Liver (tissue), 9 donors: ENCODE data around the gene CASP6. TPM values are rescaled to one million over a fixed set of nuclear protein-coding genes. Genes with fewer than 3 reads are reported as not detected.

Experiments used
- DNase-seq: peaks from one replicate; pipeline ENCODE4 v3.0.0-alpha.2; 2017; ENCODE audit warnings: low spot score
- H3K27ac ChIP-seq, 2 donors: one replicate each; pipeline ENCODE4 v1.7.0; 2013; ENCODE audit warnings: inconsistent platforms in 2 of 2, low read length in 2 of 2, control low read depth in 1 of 2, low read depth in 1 of 2, mild to moderate bottlenecking in 1 of 2
- H3K27me3 ChIP-seq, 4 donors: one replicate each; pipeline versions ENCODE4 v1.6.1 to v1.7.0; 2013; ENCODE audit warnings: low read length in 3 of 4, inconsistent platforms in 1 of 4, mild to moderate bottlenecking in 1 of 4, moderate library complexity in 1 of 4; ENCODE audit not compliant: control insufficient read depth in 4 of 4, insufficient read depth in 4 of 4
- H3K36me3 ChIP-seq, 4 donors: one replicate each; pipeline versions ENCODE4 v1.6.1 to v1.7.0; 2013; ENCODE audit warnings: low read length in 3 of 4, mild to moderate bottlenecking in 3 of 4, low read depth in 1 of 4, moderate library complexity in 1 of 4; ENCODE audit not compliant: control insufficient read depth in 4 of 4, insufficient read depth in 3 of 4
- H3K4me1 ChIP-seq, 4 donors: one replicate each; pipeline versions ENCODE4 v1.6.1 to v1.7.0; 2013; ENCODE audit warnings: low read length in 3 of 4, mild to moderate bottlenecking in 3 of 4, moderate library complexity in 1 of 4; ENCODE audit not compliant: control insufficient read depth in 4 of 4, insufficient read depth in 4 of 4
- H3K4me3 ChIP-seq, 3 donors: one replicate each; pipeline versions ENCODE4 v1.6.1 to v1.7.0; 2013; ENCODE audit warnings: low read length in 3 of 3, control low read depth in 1 of 3, low read depth in 1 of 3, mild to moderate bottlenecking in 1 of 3
- H3K9ac ChIP-seq, 2 donors: one replicate each; pipeline ENCODE4 v1.7.0; 2013; ENCODE audit warnings: low read length in 2 of 2, mild to moderate bottlenecking in 2 of 2, moderate library complexity in 2 of 2, control low read depth in 1 of 2, low read depth in 1 of 2
- H3K9me3 ChIP-seq, 4 donors: one replicate each; pipeline versions ENCODE4 v1.6.1 to v1.7.0; 2013; ENCODE audit warnings: low read length in 3 of 4; ENCODE audit not compliant: control insufficient read depth in 4 of 4
- EGR1 ChIP-seq, 2 donors: IDR thresholded peaks; 2 replicates each; pipeline ENCODE4 v1.6.1; 2016 to 2018; ENCODE audit warnings: antibody characterized with exemption in 2 of 2, low read depth in 2 of 2
- FOXA1 ChIP-seq: IDR thresholded peaks from 2 replicates; pipeline ENCODE4 v1.6.1; 2016; ENCODE audit warnings: antibody characterized with exemption
- FOXA2 ChIP-seq: IDR thresholded peaks from 2 replicates; pipeline ENCODE4 v1.6.1; 2016; ENCODE audit warnings: antibody characterized with exemption
- GABPA ChIP-seq, 2 donors: IDR thresholded peaks in 1 of 2; conservative IDR thresholded peaks in 1 of 2; 2 replicates each; pipeline ENCODE4 v1.6.1; 2016; ENCODE audit warnings: antibody characterized with exemption in 2 of 2, mild to moderate bottlenecking in 1 of 2, moderate library complexity in 1 of 2
- HNF4A ChIP-seq, 2 donors: conservative IDR thresholded peaks; 2 replicates each; pipeline ENCODE4 v1.6.1; 2016; ENCODE audit warnings: antibody characterized with exemption in 2 of 2, mild to moderate bottlenecking in 2 of 2
- HNF4G ChIP-seq: IDR thresholded peaks from 2 replicates; pipeline ENCODE4 v1.6.1; 2016; ENCODE audit warnings: antibody characterized with exemption
- JUND ChIP-seq, 2 donors: IDR thresholded peaks; 2 replicates each; pipeline ENCODE4 v1.6.1; 2016; ENCODE audit warnings: antibody characterized with exemption in 2 of 2
- MAX ChIP-seq: IDR thresholded peaks from 2 replicates; pipeline ENCODE4 v1.6.1; 2016; ENCODE audit warnings: antibody characterized with exemption
- NR2F2 ChIP-seq: IDR thresholded peaks from 2 replicates; pipeline ENCODE4 v1.6.1; 2016; ENCODE audit warnings: antibody characterized with exemption
- RAD21 ChIP-seq, 2 donors: IDR thresholded peaks; 2 replicates each; pipeline ENCODE4 v1.6.1; 2016; ENCODE audit warnings: antibody characterized with exemption in 2 of 2, mild to moderate bottlenecking in 2 of 2
- REST ChIP-seq: IDR thresholded peaks from 2 replicates; pipeline ENCODE4 v1.6.1; 2016; ENCODE audit warnings: antibody characterized with exemption, mild to moderate bottlenecking
- RXRA ChIP-seq, 2 donors: IDR thresholded peaks; 2 replicates each; pipeline ENCODE4 v1.6.1; 2017 to 2018; ENCODE audit warnings: antibody characterized with exemption in 2 of 2, mild to moderate bottlenecking in 1 of 2
- SP1 ChIP-seq: IDR thresholded peaks from 2 replicates; pipeline ENCODE4 v1.6.1; 2018; ENCODE audit warnings: antibody characterized with exemption, mild to moderate bottlenecking
- TAF1 ChIP-seq: conservative IDR thresholded peaks from 2 replicates; pipeline ENCODE4 v1.6.1; 2016; ENCODE audit warnings: antibody characterized with exemption, mild to moderate bottlenecking
- YY1 ChIP-seq: IDR thresholded peaks from 2 replicates; pipeline ENCODE4 v1.6.1; 2016; ENCODE audit warnings: antibody characterized with exemption, mild to moderate bottlenecking
- WGBS: extraction: QIAGEN DNeasy Blood & Tissue Kit; methylation state at CpG from one replicate; pipeline ENCODE4 v1.1.7; 2013; 5-methylcytosine and 5-hydroxymethylcytosine counted together
- polyA plus RNA-seq, 2 donors: library from polyadenylated mRNA; stranded (reverse) in 1 of 2; unstranded in 1 of 2; fragments of 200-250 nt in 1 of 2; fragments of >200 nt in 1 of 2; fragmentation: Nextera tagmentation in 1 of 2; extraction: Ambion mirVana in 1 of 2; gene quantifications; one replicate each; pipeline versions ENCODE4 v1.2.1 to v1.2.3, GENCODE V29; 2013 to 2015
- total RNA-seq, 2 donors: library from RNA; depleted of rRNA; stranded (reverse); fragments of >200 nt; gene quantifications; one replicate each; pipeline ENCODE4 v1.2.3, GENCODE V29; 2014
- TF ChIP-seq, protein P1 (sequence below): fragments of 150-350 bp; IDR thresholded peaks from 2 replicates; pipeline ENCODE4 v1.5.1; 2017; ENCODE audit warnings: improper control_type of control experiment, low read depth, low read length; ENCODE audit not compliant: missing input control
- TF ChIP-seq, protein P2 (sequence below): IDR thresholded peaks from 2 replicates; pipeline ENCODE4 v1.6.1; 2016; ENCODE audit warnings: antibody characterized with exemption
- TF ChIP-seq, protein P3 (sequence below): IDR thresholded peaks from 2 replicates; pipeline ENCODE4 v1.6.1; 2016; ENCODE audit warnings: antibody characterized with exemption
- donor health status: healthy.
- donor health status: healthy.
- donor health status: healthy.
- donor health status: healthy.
- donor health status: healthy.

Gene CASP6
- total RNA-seq (10 to 100 TPM; 18.5 to 20.9 TPM), polyA plus RNA-seq (10 to 100 TPM; 14.9 to 20.4 TPM)

DNA sequence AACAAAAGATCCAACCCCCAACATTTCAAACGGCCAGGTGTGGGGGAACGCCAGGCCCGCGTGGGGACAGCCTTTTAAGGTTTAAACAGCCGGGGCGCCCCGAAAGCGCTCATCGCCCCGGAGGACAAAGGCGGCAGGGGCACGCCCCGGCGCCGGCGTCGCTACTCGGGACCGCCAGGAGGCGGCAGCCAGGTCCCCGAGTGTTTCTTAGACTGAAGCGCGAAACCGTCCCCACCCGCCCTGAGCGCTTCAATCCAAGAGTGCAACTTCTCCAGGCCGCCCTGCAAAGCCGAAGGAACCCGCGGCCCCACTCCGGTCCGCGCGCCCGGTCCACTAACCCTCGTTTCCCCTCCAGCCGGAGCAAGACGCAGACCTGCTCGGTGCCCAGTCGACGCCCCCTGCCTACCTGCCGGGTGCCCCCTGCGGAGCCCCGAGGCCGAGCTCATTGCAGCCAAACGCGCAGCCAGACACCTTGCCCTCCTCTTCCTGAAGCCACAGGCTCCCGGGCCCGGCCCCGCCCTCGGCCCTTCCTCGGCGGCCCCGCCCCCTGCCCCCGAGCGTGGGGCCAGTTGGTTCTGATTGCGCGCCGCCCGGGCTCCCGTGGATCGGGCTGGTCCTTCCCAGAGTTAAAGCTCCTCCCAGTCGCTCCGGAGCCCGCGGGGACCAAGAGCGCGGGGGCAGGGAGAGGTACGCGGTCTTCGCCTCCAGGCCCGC, at the start of gene CASP6:
Gene CASP6, minus strand, starts transcription at position 496 of the 714 bp plus-strand sequence. Its CDS starts 50 bp downstream, at position 446.
- peak within 1 kb of the TSS; percentile 71 to 85 for H3K27ac ChIP-seq
- peaks cover 5 to 24% (median 15%) of the 10 kb centered on the region in 4 donors for H3K4me1 ChIP-seq
- no peaks in the 10 kb centered on the region for H3K27me3 ChIP-seq
- H3K4me3 ChIP-seq = peak within 1 kb of the TSS; percentile 78 to 90 (median 80)
- peak; percentile 86 for DNase-seq
- peak within 1 kb of the TSS in 1 of 2 donors; percentile 73 for H3K9ac ChIP-seq
- TF ChIP-seq, protein P1, sequence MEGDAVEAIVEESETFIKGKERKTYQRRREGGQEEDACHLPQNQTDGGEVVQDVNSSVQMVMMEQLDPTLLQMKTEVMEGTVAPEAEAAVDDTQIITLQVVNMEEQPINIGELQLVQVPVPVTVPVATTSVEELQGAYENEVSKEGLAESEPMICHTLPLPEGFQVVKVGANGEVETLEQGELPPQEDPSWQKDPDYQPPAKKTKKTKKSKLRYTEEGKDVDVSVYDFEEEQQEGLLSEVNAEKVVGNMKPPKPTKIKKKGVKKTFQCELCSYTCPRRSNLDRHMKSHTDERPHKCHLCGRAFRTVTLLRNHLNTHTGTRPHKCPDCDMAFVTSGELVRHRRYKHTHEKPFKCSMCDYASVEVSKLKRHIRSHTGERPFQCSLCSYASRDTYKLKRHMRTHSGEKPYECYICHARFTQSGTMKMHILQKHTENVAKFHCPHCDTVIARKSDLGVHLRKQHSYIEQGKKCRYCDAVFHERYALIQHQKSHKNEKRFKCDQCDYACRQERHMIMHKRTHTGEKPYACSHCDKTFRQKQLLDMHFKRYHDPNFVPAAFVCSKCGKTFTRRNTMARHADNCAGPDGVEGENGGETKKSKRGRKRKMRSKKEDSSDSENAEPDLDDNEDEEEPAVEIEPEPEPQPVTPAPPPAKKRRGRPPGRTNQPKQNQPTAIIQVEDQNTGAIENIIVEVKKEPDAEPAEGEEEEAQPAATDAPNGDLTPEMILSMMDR = peak; percentile 52
- TF ChIP-seq GABPA (IDR thresholded peaks at IDR 0.05 in 1 of 2, conservative IDR thresholded peaks at IDR 0.05 in 1 of 2) (no peak), RAD21 (IDR thresholded peaks at IDR 0.05) (peak in 1 of 2 donors; percentile 42), FOXA2 (no peak), FOXA1 (no peak), JUND (IDR thresholded peaks at IDR 0.05) (no peak), HNF4G (no peak), SP1 (peak; percentile 11), MAX (no peak), YY1 (peak; percentile 18), TAF1 (no peak), REST (peak; percentile 27), NR2F2 (no peak), RXRA (IDR thresholded peaks at IDR 0.05) (peak in 1 of 2 donors; percentile 16), EGR1 (IDR thresholded peaks at IDR 0.05; ENCODE audit: low read depth in 2 of 2) (no peak), HNF4A (conservative IDR thresholded peaks at IDR 0.05) (peak in 1 of 2 donors; percentile 26)
- TF ChIP-seq, protein P2, sequence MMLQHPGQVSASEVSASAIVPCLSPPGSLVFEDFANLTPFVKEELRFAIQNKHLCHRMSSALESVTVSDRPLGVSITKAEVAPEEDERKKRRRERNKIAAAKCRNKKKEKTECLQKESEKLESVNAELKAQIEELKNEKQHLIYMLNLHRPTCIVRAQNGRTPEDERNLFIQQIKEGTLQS = no peak
- TF ChIP-seq, protein P3, sequence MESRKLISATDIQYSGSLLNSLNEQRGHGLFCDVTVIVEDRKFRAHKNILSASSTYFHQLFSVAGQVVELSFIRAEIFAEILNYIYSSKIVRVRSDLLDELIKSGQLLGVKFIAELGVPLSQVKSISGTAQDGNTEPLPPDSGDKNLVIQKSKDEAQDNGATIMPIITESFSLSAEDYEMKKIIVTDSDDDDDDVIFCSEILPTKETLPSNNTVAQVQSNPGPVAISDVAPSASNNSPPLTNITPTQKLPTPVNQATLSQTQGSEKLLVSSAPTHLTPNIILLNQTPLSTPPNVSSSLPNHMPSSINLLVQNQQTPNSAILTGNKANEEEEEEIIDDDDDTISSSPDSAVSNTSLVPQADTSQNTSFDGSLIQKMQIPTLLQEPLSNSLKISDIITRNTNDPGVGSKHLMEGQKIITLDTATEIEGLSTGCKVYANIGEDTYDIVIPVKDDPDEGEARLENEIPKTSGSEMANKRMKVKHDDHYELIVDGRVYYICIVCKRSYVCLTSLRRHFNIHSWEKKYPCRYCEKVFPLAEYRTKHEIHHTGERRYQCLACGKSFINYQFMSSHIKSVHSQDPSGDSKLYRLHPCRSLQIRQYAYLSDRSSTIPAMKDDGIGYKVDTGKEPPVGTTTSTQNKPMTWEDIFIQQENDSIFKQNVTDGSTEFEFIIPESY = no peak
- under 1% methylated on average over 72 of the region's 72 CpGs for WGBS
- no peaks in the 10 kb centered on the region for H3K9me3 ChIP-seq
- peaks cover 0 to 5% (median under 1%) of the 10 kb centered on the region in 4 donors for H3K36me3 ChIP-seq
